ENCODE measurements around the gene SIPA1L3. TPM values are rescaled to one million over a fixed set of nuclear protein-coding genes. Genes with fewer than 3 reads are reported as not detected.
"Not testable (repeated sequence)": the region's sequence is repeated elsewhere in the genome, so short reads cannot be mapped to it uniquely, and the experiment has no call there.

Gene SIPA1L3
- total RNA-seq, 1 donor from 2014 or later: 8.8 TPM

DNA sequence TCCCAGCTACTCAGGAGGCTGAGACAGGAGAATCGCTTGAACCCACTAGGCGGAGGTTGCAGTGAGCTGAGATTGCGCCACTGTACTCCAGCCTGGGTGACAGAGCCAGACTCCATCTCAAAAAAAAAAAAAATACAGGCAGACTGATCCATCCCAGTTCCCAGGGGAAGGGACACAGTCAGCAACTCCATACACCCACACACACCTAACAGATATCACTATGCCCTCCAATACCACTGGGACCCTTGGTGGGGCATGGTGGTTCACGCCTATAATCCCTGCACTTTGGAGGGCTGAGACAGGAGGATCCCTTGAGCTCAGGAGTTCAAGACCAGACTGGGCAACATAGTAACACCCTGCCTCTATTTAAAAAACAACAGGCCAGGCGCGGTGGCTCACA, 314.4 kb downstream of the SIPA1L3 start:
- no peaks in the 10 kb centered on the region for H3K36me3 ChIP-seq
- peaks cover 10% of the 10 kb centered on the region for H3K4me1 ChIP-seq
- DNase-seq: no peak
- no peaks in the 10 kb centered on the region for H3K9me3 ChIP-seq (replicated peaks)
- TF ChIP-seq, protein P1, sequence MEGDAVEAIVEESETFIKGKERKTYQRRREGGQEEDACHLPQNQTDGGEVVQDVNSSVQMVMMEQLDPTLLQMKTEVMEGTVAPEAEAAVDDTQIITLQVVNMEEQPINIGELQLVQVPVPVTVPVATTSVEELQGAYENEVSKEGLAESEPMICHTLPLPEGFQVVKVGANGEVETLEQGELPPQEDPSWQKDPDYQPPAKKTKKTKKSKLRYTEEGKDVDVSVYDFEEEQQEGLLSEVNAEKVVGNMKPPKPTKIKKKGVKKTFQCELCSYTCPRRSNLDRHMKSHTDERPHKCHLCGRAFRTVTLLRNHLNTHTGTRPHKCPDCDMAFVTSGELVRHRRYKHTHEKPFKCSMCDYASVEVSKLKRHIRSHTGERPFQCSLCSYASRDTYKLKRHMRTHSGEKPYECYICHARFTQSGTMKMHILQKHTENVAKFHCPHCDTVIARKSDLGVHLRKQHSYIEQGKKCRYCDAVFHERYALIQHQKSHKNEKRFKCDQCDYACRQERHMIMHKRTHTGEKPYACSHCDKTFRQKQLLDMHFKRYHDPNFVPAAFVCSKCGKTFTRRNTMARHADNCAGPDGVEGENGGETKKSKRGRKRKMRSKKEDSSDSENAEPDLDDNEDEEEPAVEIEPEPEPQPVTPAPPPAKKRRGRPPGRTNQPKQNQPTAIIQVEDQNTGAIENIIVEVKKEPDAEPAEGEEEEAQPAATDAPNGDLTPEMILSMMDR (IDR thresholded peaks at IDR 0.05; ENCODE audit: borderline replicate concordance): no peak
- H3K4me3 ChIP-seq: no peak overlapping the region
- peaks cover 96% of the 10 kb centered on the region for H3K27me3 ChIP-seq (ENCODE audit: low read depth)
- H3K27ac ChIP-seq (replicated peaks): no peak overlapping the region
- intact Hi-C loops (cut with micrococcal nuclease): no loop called here

DNA sequence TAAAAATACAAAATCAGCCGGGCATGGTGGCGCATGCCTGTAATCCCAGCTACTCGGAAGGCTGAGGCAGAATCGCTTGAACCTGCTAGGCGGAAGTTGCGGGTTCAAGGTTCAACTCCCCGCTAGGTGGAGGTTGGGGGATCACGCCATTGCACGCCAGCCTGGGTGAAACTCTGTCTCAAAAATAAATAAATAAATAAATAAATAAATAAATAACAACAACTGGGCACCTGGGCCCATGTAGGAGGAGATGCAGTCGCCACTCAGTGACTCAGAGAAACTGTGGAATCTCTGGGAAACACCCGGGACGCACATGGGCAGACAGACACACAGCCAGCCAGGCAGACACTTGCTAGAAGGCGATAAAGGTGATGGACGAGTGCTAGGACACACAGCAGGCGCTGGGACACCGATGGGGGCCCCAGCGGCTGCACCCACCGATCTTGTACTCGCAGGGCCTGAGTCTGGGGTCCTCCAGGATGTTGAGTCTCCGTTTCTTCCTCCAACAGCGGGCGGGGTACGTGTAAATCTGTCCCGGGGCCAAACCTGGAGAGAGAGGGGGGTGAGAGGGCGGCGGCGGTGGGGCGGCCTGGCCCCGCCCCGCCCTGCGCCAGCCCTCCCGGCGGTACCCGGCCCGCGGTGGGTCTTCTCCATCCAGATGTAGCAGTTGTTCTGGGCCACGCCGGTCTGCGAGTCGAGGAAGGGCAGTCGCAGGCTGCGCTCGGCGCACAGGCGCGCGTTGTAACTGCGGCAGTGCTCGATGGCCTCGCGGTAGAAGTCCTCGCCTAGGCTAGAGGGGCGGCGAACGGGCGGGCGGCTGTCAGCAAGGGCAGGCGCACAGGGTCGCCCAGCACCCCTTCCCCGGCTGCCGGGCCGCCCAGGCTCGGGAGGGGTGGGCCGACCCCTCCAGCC, 315.2 kb downstream of the SIPA1L3 start:
- Histone ChIP-seq H3K27me3 (ENCODE audit: low read depth) (peaks cover 97% of the 10 kb centered on the region), H3K27ac (replicated peaks) (no peak overlapping the region), H3K36me3 (no peaks in the 10 kb centered on the region), H3K4me3 (no peak overlapping the region), H3K9me3 (replicated peaks) (no peaks in the 10 kb centered on the region), H3K4me1 (peaks cover 10% of the 10 kb centered on the region)
- TF ChIP-seq, protein P1 (IDR thresholded peaks at IDR 0.05; ENCODE audit: borderline replicate concordance): no peak
- intact Hi-C loops (cut with micrococcal nuclease): no loop called here
- no peak for DNase-seq

DNA sequence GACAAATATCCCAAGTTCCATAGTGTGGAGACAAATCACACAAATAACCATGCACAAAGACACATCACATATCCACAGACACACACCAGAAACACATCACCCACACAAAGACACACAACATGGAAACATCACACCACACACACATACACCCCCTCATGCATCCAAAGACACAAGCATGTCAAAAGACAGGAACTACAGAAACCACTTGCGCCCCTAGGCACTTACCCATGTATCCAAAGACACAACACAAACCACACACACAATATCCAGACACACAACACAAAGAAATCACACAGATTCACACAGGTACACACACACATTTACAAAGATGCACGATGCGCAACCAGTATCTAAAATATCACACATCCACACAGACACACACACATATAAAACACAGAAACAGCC, 316.1 kb downstream of the SIPA1L3 start:
- peaks cover 15% of the 10 kb centered on the region for H3K4me1 ChIP-seq
- intact Hi-C loops (cut with micrococcal nuclease): no loop called here
- no peak overlapping the region for H3K27ac ChIP-seq (replicated peaks)
- DNase-seq: no peak
- no peak overlapping the region for H3K4me3 ChIP-seq
- no peaks in the 10 kb centered on the region for H3K9me3 ChIP-seq (replicated peaks)
- H3K36me3 ChIP-seq: no peaks in the 10 kb centered on the region
- peaks cover 98% of the 10 kb centered on the region for H3K27me3 ChIP-seq (ENCODE audit: low read depth)
- TF ChIP-seq, protein P1 (IDR thresholded peaks at IDR 0.05; ENCODE audit: borderline replicate concordance): no peak

GRCh38 chr19:38223617-38224013, 316.6 kb downstream of the SIPA1L3 start:
- Histone ChIP-seq H3K4me3 (peak overlapping the region; percentile 56), H3K36me3 (no peaks in the 10 kb centered on the region), H3K9me3 (replicated peaks) (no peaks in the 10 kb centered on the region), H3K27ac (replicated peaks) (no peak overlapping the region), H3K27me3 (ENCODE audit: low read depth) (peaks cover 98% of the 10 kb centered on the region), H3K4me1 (peaks cover 20% of the 10 kb centered on the region)
- TF ChIP-seq, protein P1 (IDR thresholded peaks at IDR 0.05; ENCODE audit: borderline replicate concordance): no peak
- no peak for DNase-seq
- intact Hi-C loops (cut with micrococcal nuclease): no loop called here

- no peak within 1 kb of the TSS for H3K27ac ChIP-seq (replicated peaks)
- peaks cover 26% of the 10 kb centered on the region for H3K4me1 ChIP-seq
- H3K27me3 ChIP-seq (ENCODE audit: low read depth): peaks cover 98% of the 10 kb centered on the region
- H3K9me3 ChIP-seq (replicated peaks): no peaks in the 10 kb centered on the region
- peak; percentile 45 for DNase-seq
- TF ChIP-seq, protein P1 (IDR thresholded peaks at IDR 0.05; ENCODE audit: borderline replicate concordance): no peak
- H3K36me3 ChIP-seq: no peaks in the 10 kb centered on the region
- H3K4me3 ChIP-seq: peak within 1 kb of the TSS; percentile 56
- intact Hi-C loops (cut with micrococcal nuclease): no loop called here
These were observed 317.2 kb downstream of the SIPA1L3 start, which contains the start of gene DPF1 for GRCh38 chr19:38224014-38224862. Gene DPF1, minus strand, starts transcription at chr19:38224222. Its CDS starts 80 bp downstream, at chr19:38224142.

- intact Hi-C loops (cut with micrococcal nuclease); DNase-seq: not testable (repeated sequence)
- H3K27me3 ChIP-seq (ENCODE audit: low read depth): peaks cover 98% of the 10 kb centered on the region
These were observed 317.8 kb downstream of the SIPA1L3 start for GRCh38 chr19:38224863-38225218.

More at GRCh38 chr19:38224863-38225218, 317.8 kb downstream of the SIPA1L3 start:
- not testable (repeated sequence) for H3K36me3 ChIP-seq; H3K27ac ChIP-seq (replicated peaks); H3K4me3 ChIP-seq; H3K9me3 ChIP-seq (replicated peaks)
- H3K4me1 ChIP-seq: peaks cover 27% of the 10 kb centered on the region
